CD4-positive, alpha-beta memory T cell (primary cell): ENCODE measurements around the gene F2RL1. TPM values are rescaled to one million over a fixed set of nuclear protein-coding genes. Genes with fewer than 3 reads are reported as not detected.
"Not testable (repeated sequence)": the region's sequence is repeated elsewhere in the genome, so short reads cannot be mapped to it uniquely, and the experiment has no call there.

Experiments used
- CTCF ChIA-PET: fragments of 350-600 bp; sonication (Branson Sonifier 250); formaldehyde crosslinking; loops from one replicate; lab custom pipeline; 2021; ENCODE audit warnings: inconsistent platforms; ENCODE audit not compliant: partially characterized antibody; lab: Charles Lee
- POLR2A ChIA-PET: fragments of 350-600 bp; sonication (Branson Sonifier 250); formaldehyde crosslinking; loops from one replicate; lab custom pipeline; 2021; ENCODE audit not compliant: partially characterized antibody; lab: Charles Lee
- DNase-seq, 5 donors: peaks; one replicate each; pipeline versions ENCODE4 v3.0.0 to v3.0.0-alpha.2; 2020 to 2022; ENCODE audit warnings: mixed read lengths in 1 of 5
- H3K27ac ChIP-seq: one replicate; pipeline ENCODE4 v1.7.0; 2013; ENCODE audit warnings: low read depth, low read length
- H3K27me3 ChIP-seq: 2 replicates; pipeline ENCODE4 v1.7.0; 2013; ENCODE audit warnings: mild to moderate bottlenecking, low read length, moderate library complexity; ENCODE audit not compliant: insufficient read depth
- H3K36me3 ChIP-seq: 2 replicates; pipeline ENCODE4 v1.7.0; 2013; ENCODE audit warnings: mild to moderate bottlenecking, low read length, moderate library complexity; ENCODE audit not compliant: insufficient read depth
- H3K4me1 ChIP-seq: 2 replicates; pipeline ENCODE4 v1.7.0; 2013; ENCODE audit warnings: mild to moderate bottlenecking, low read length, moderate library complexity; ENCODE audit not compliant: insufficient read depth
- H3K4me3 ChIP-seq, 2 donors: one replicate each; pipeline ENCODE4 v1.7.0; 2013; ENCODE audit warnings: low read length in 2 of 2, mild to moderate bottlenecking in 1 of 2
- H3K9me3 ChIP-seq, 2 donors: one replicate each; pipeline ENCODE4 v1.7.0; 2013; ENCODE audit warnings: low read length in 2 of 2, control low read depth in 1 of 2; ENCODE audit not compliant: control insufficient read depth in 1 of 2
- H3K27ac Mint-ChIP-seq, 7 donors: one replicate each; pipeline ENCODE4 v1.8.0; 2020 to 2021; ENCODE audit warnings: mixed read lengths in 7 of 7, mild to moderate bottlenecking in 6 of 7, inconsistent platforms in 3 of 7, moderate library complexity in 3 of 7
- H3K27me3 Mint-ChIP-seq, 2 donors: one replicate each; pipeline ENCODE4 v1.8.0; 2020 to 2021; ENCODE audit warnings: mixed read lengths in 2 of 2
- H3K36me3 Mint-ChIP-seq, 2 donors: one replicate each; pipeline ENCODE4 v1.8.0; 2020 to 2021; ENCODE audit warnings: mixed read lengths in 2 of 2, inconsistent platforms in 1 of 2, mild to moderate bottlenecking in 1 of 2
- H3K4me1 Mint-ChIP-seq, 4 donors: one replicate each; pipeline ENCODE4 v1.8.0; 2020 to 2021; ENCODE audit warnings: mixed read lengths in 4 of 4, mild to moderate bottlenecking in 1 of 4
- H3K4me3 Mint-ChIP-seq, 8 donors: one replicate each; pipeline ENCODE4 v1.8.0; 2020 to 2021; ENCODE audit warnings: mixed read lengths in 8 of 8, mild to moderate bottlenecking in 7 of 8, moderate library complexity in 6 of 8, inconsistent platforms in 3 of 8
- H3K9me3 Mint-ChIP-seq, 8 donors: one replicate each; pipeline ENCODE4 v1.8.0; 2020 to 2021; ENCODE audit warnings: mixed read lengths in 8 of 8, mild to moderate bottlenecking in 5 of 8, inconsistent platforms in 3 of 8, moderate library complexity in 1 of 8
- intact Hi-C: fragments of 100-400 bp; cut with micrococcal nuclease; formaldehyde crosslinking; loops from one replicate; pipeline ENCODE4 v1.15.1; 2023
- polyA plus RNA-seq, 2 donors: library from polyadenylated mRNA; unstranded; fragments of 300-500 nt; fragmentation: Illumina TruSeq; gene quantifications; one replicate each; pipeline ENCODE4 v1.2.3, GENCODE V29; 2021
- total RNA-seq, 2 experiments: library from RNA; stranded (reverse); gene quantifications; one replicate each; pipeline ENCODE4 v1.2.3, GENCODE V29; 2021

Gene F2RL1
- total and polyA plus RNA-seq, 4 experiments from 2014 or later: 5.1 to 9.2 (median 6.7) TPM

- Mint-ChIP-seq H3K4me1 (peaks cover 34 to 58% (median 50%) of the 10 kb centered on the region in 4 donors), H3K4me3 (peak overlapping the region in 7 of 8 donors; percentile 17 to 77 (median 72)), H3K27ac (peak overlapping the region; percentile 83 to 94 (median 90))
- H3K27me3 ChIP-seq, H3K36me3 ChIP-seq, H3K27me3 Mint-ChIP-seq, H3K9me3 ChIP-seq, H3K9me3 Mint-ChIP-seq, DNase-seq, H3K27ac ChIP-seq, intact Hi-C loops, H3K36me3 Mint-ChIP-seq: not testable (repeated sequence)
- ChIA-PET CTCF (interaction anchor here (1.1 to 1.7 kb wide), 3 partner anchors 9 to 1445 kb away, joined by 4 read pairs; no protein-coding TSS in a partner anchor), POLR2A (interaction anchor here (1.7 to 2.4 kb wide), 2 partner anchors 36 to 175 kb away, joined by 5 to 8 read pairs; partner anchors contain the start of genes AGGF1 and F2RL1)
- peak overlapping the region in 1 of 2 donors; percentile 29 for H3K4me3 ChIP-seq
- H3K4me1 ChIP-seq: peaks cover 47% of the 10 kb centered on the region
Measured at GRCh38 chr5:76855501-76855900, 36.7 kb downstream of the F2RL1 start.

- peaks cover 2 to 10% of the 10 kb centered on the region in 2 donors for H3K36me3 Mint-ChIP-seq
- peaks cover 42% of the 10 kb centered on the region for H3K4me1 ChIP-seq
- CTCF ChIA-PET: interaction anchor here (1.3 to 1.7 kb wide), 3 partner anchors 10 to 1444 kb away, joined by 3 to 4 read pairs (median 4); no protein-coding TSS in a partner anchor
- peak overlapping the region in 1 of 2 donors; percentile 29 for H3K4me3 ChIP-seq
- H3K36me3 ChIP-seq: no peaks in the 10 kb centered on the region
- no peaks in the 10 kb centered on the region for H3K27me3 ChIP-seq
- H3K27ac Mint-ChIP-seq: peak overlapping the region; percentile 83 to 94 (median 90)
- peak overlapping the region; percentile 6 for H3K27ac ChIP-seq
- H3K27me3 Mint-ChIP-seq: no peaks in the 10 kb centered on the region
- DNase-seq: peak in 4 of 5 donors; percentile 29 to 45 (median 34)
- peaks cover 0 to 6% (median 0%) of the 10 kb centered on the region in 8 donors for H3K9me3 Mint-ChIP-seq
- peaks cover 31 to 53% (median 46%) of the 10 kb centered on the region in 4 donors for H3K4me1 Mint-ChIP-seq
- H3K4me3 Mint-ChIP-seq: peak overlapping the region in 7 of 8 donors; percentile 17 to 77 (median 72)
- POLR2A ChIA-PET: interaction anchor here (1.1 to 2.4 kb wide), 5 partner anchors 12 to 1139 kb away, joined by 3 to 8 read pairs (median 4); partner anchors contain the start of genes AGGF1, F2RL1 and POC5
- intact Hi-C loops: no loop called here
- H3K9me3 ChIP-seq: no peaks in the 10 kb centered on the region
Measured at GRCh38 chr5:76855961-76856360, 37.1 kb downstream of the F2RL1 start.

DNA sequence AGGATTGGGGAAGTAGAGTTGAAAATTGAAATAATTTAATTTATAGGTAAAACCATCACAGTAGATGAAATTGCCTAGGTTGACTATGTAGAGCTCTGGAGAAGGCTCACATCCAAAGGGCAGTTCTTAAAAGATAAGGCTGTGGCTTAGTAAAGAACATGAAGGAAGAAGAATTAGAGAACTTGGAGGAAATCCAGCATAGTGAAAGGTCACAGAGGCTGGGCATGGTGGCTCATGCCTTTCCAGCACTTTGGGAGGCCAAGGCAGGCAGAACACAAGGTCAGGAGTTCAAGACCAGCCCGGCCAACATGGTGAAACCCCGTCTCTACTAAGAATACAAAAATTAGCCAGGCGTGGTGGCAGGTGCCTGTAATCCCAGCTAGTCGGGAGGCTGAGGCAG lies 38.0 kb downstream of the F2RL1 start:
- H3K27me3 Mint-ChIP-seq, H3K27ac ChIP-seq, intact Hi-C loops, H3K27me3 ChIP-seq, H3K4me3 ChIP-seq, H3K36me3 Mint-ChIP-seq, H3K9me3 Mint-ChIP-seq, H3K9me3 ChIP-seq, H3K36me3 ChIP-seq, DNase-seq: not testable (repeated sequence)
- Mint-ChIP-seq H3K27ac (peak overlapping the region in 6 of 7 donors; percentile 83 to 94 (median 91)), H3K4me1 (peaks cover 22 to 45% (median 38%) of the 10 kb centered on the region in 4 donors), H3K4me3 (peak overlapping the region in 4 of 8 donors; percentile 59 to 77 (median 69))
- peaks cover 34% of the 10 kb centered on the region for H3K4me1 ChIP-seq
- ChIA-PET POLR2A (interaction anchor here (1.1 to 2.4 kb wide), 5 partner anchors 11 to 1140 kb away, joined by 3 to 8 read pairs (median 4); partner anchors contain the start of genes AGGF1, F2RL1 and POC5), CTCF (interaction anchor here (1.3 to 1.7 kb wide), 3 partner anchors 11 to 1444 kb away, joined by 3 to 4 read pairs (median 4); no protein-coding TSS in a partner anchor)

DNA sequence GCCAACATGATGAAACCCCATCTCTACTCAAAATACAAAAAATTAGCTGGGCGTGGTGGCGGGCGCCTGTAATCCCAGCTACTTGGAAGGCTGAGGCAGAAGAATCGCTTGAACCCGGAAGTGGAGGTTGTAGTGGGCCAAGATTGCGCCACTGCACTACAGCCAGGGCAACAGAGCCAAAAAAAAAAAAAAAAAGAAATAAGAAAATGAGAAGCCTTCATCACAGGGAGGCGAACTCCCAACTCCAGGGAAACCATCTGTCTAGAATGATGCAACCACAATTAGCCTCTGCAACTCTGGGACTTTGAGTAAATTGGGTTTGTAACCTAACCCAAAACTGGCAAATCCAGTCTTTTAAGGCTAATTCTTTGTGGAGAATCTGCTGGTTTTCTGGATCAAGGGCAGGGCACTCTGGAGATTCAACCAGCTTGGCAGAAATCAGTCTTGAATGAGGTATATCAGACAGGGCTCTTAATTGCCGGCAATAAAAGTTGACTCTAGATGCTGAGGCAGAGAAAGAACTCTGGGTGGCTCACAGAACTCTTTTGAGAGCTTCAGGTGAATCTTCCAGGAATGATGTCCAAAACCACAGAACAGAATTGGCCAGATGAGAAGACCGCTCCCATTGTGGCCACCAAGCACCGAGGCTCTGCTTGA lies 40.9 kb downstream of the F2RL1 start:
- Mint-ChIP-seq H3K4me1 (peaks cover 13 to 24% (median 21%) of the 10 kb centered on the region in 4 donors), H3K27me3 (no peaks in the 10 kb centered on the region), H3K4me3 (no peak overlapping the region), H3K9me3 (no peaks in the 10 kb centered on the region), H3K27ac (no peak overlapping the region), H3K36me3 (peaks cover 0 to 4% of the 10 kb centered on the region in 2 donors)
- CTCF ChIA-PET: interaction anchor here (1.5 kb wide), 1 partner anchor 41 kb away, joined by 4 read pairs; the partner anchor contains the start of gene F2RL1
- no peaks in the 10 kb centered on the region for H3K36me3 ChIP-seq
- POLR2A ChIA-PET: no interaction called here
- no peak overlapping the region for H3K27ac ChIP-seq
- no peak for DNase-seq
- intact Hi-C loops: no loop called here
- H3K4me3 ChIP-seq: no peak overlapping the region
- H3K9me3 ChIP-seq: no peaks in the 10 kb centered on the region
- no peaks in the 10 kb centered on the region for H3K27me3 ChIP-seq
- peaks cover 24% of the 10 kb centered on the region for H3K4me1 ChIP-seq

- DNase-seq: no peak
- CTCF ChIA-PET: no interaction called here
- Histone ChIP-seq H3K9me3 (no peaks in the 10 kb centered on the region), H3K27ac (no peak overlapping the region), H3K27me3 (no peaks in the 10 kb centered on the region), H3K4me3 (no peak overlapping the region), H3K36me3 (no peaks in the 10 kb centered on the region), H3K4me1 (peaks cover 6% of the 10 kb centered on the region)
- POLR2A ChIA-PET: no interaction called here
- Mint-ChIP-seq H3K4me3 (no peak overlapping the region), H3K27ac (peak overlapping the region in 1 of 7 donors; percentile 1), H3K9me3 (no peaks in the 10 kb centered on the region), H3K36me3 (no peaks in the 10 kb centered on the region), H3K4me1 (peaks cover 2 to 5% (median 3%) of the 10 kb centered on the region in 4 donors), H3K27me3 (no peaks in the 10 kb centered on the region)
- intact Hi-C loops: no loop called here
Measured at GRCh38 chr5:76861612-76862011, 42.8 kb downstream of the F2RL1 start.

GRCh38 chr5:76863001-76863400 lies 44.2 kb downstream of the F2RL1 start:
- Histone ChIP-seq H3K4me3 (no peak overlapping the region), H3K27me3 (no peaks in the 10 kb centered on the region), H3K9me3 (no peaks in the 10 kb centered on the region), H3K4me1 (no peaks in the 10 kb centered on the region), H3K36me3 (no peaks in the 10 kb centered on the region), H3K27ac (no peak overlapping the region)
- ChIA-PET CTCF (no interaction called here), POLR2A (no interaction called here)
- Mint-ChIP-seq H3K9me3 (no peaks in the 10 kb centered on the region), H3K36me3 (no peaks in the 10 kb centered on the region), H3K27me3 (no peaks in the 10 kb centered on the region), H3K27ac (no peak overlapping the region), H3K4me3 (no peak overlapping the region), H3K4me1 (peaks cover 0 to under 1% (median 0%) of the 10 kb centered on the region in 4 donors)
- DNase-seq: no peak
- intact Hi-C loops: no loop called here

- intact Hi-C loops: loop anchor here (5.0 kb wide), 3 partner anchors 166 to 1296 kb away; partner anchors contain the start of gene AGGF1
- no peaks in the 10 kb centered on the region for H3K9me3 Mint-ChIP-seq
- CTCF ChIA-PET: interaction anchor here (2.2 kb wide), 1 partner anchor 626 kb away, joined by 18 read pairs; the partner anchor contains the start of gene WDR41
- Histone ChIP-seq H3K9me3 (no peaks in the 10 kb centered on the region), H3K36me3 (no peaks in the 10 kb centered on the region), H3K4me1 (no peaks in the 10 kb centered on the region), H3K27ac (no peak overlapping the region), H3K4me3 (no peak overlapping the region), H3K27me3 (no peaks in the 10 kb centered on the region)
- H3K4me3 Mint-ChIP-seq: no peak overlapping the region
- no peaks in the 10 kb centered on the region for H3K27me3 Mint-ChIP-seq
- H3K4me1 Mint-ChIP-seq: peaks cover 0 to 2% (median 0%) of the 10 kb centered on the region in 4 donors
- no peak overlapping the region for H3K27ac Mint-ChIP-seq
- POLR2A ChIA-PET: no interaction called here
- H3K36me3 Mint-ChIP-seq: no peaks in the 10 kb centered on the region
- DNase-seq: no peak
Measured at GRCh38 chr5:76866503-76866902, 47.7 kb downstream of the F2RL1 start.
